Measurements from ENCODE around the gene ITGB3.
"Not testable (repeated sequence)": the region's sequence is repeated elsewhere in the genome, so short reads cannot be mapped to it uniquely, and the experiment has no call there.

The ITGB3 gene

DNA sequence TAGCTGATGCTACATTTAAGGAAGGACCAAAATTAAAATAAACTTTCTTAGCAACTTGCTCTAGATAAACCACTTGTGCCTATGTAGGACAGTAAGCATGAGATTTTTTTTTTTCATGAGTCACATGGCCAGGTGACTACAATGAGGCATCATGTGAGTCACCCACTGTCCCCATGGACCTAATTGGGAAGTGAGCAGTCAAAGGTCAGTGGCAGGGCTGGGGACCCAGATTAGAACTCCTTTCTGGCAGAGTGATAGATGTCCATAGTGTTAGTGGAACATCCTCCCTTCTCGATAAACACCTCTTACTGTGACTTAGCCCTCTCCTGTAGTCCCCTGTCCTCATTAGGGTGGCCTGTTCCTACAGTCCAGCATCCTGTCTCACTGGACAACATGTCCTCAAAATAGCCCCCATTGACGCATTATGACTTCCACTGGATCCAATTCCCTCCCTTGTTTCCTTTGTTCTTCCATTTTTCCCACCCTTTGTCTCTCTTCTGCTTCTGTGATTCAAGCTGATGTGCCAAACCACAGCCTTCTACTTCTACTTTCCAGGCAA, 12.4 kb downstream of the ITGB3 start:
- TF ChIP-seq, protein P1, sequence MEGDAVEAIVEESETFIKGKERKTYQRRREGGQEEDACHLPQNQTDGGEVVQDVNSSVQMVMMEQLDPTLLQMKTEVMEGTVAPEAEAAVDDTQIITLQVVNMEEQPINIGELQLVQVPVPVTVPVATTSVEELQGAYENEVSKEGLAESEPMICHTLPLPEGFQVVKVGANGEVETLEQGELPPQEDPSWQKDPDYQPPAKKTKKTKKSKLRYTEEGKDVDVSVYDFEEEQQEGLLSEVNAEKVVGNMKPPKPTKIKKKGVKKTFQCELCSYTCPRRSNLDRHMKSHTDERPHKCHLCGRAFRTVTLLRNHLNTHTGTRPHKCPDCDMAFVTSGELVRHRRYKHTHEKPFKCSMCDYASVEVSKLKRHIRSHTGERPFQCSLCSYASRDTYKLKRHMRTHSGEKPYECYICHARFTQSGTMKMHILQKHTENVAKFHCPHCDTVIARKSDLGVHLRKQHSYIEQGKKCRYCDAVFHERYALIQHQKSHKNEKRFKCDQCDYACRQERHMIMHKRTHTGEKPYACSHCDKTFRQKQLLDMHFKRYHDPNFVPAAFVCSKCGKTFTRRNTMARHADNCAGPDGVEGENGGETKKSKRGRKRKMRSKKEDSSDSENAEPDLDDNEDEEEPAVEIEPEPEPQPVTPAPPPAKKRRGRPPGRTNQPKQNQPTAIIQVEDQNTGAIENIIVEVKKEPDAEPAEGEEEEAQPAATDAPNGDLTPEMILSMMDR (IDR thresholded peaks at IDR 0.05; ENCODE audit: low read depth, low read length) = no peak
- H3K4me3 ChIP-seq (ENCODE audit: low read depth, low read length) = no peak overlapping the region

DNA sequence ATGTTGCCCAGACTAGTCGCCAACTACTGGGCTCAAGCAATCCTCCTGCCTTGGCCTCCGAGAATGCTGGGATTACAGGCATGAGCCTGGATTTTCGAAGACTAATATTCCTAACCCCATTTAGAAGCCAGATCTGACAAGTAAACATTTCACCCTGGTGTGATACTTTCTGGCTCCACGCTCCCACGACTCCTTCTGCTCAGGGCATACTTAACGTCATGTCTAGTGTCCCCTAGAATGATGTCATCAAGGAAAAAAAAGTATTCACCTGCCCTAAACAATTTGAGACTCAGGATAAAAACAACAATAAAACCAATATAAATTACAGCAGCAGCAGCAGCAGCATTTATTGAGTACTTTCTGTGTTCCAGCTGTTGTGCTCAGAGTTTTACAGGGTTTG, 13.2 kb downstream of the ITGB3 start:
- TF ChIP-seq, protein P1 (IDR thresholded peaks at IDR 0.05; ENCODE audit: low read depth, low read length) = no peak
- no peak overlapping the region for H3K4me3 ChIP-seq (ENCODE audit: low read depth, low read length)

DNA sequence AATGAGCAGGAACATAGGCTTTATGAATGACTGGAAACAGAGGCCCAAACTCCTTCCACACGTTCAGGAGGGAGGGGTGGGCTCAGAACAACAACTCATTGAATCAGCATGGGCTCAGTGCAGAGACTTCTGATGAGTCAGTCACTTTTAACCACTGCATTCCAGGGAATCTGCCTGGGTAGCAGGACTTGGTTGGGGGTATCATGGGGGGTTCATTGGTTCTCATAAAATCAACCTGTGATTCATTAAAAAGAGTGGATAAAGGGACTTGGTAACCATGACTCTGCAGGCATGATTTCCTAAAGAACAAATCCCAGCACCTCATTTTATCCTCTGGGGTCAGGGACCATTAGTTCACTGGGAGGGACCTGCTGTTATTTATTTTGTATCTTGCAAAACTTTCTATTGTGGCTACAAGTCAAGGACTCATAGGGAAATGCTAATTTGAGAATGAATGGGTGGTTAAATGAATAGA, 13.8 kb downstream of the ITGB3 start:
- TF ChIP-seq, protein P1 (IDR thresholded peaks at IDR 0.05; ENCODE audit: low read depth, low read length) = no peak
- no peak overlapping the region for H3K4me3 ChIP-seq (ENCODE audit: low read depth, low read length)

DNA sequence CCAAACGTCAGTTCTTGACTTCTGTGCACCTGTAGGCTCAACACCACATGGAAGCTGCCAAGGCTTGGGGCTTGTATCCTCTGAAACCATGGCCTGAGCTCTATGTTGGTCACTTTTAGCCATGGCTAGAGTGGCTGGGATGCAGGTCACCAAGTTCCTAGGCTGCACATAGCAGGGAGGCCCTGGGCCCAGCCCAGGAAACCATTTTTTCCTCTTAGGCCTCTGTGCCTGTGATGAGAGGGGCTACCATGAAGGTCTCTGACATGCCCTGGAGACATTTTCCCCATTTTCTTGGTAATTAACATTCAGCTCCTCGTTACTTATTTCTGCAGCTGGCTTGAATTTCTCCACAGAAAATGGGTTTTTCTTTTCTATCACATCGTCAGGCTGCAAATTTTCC, 15.3 kb downstream of the ITGB3 start:
- H3K4me3 ChIP-seq (ENCODE audit: low read depth, low read length) = not testable (repeated sequence)

DNA sequence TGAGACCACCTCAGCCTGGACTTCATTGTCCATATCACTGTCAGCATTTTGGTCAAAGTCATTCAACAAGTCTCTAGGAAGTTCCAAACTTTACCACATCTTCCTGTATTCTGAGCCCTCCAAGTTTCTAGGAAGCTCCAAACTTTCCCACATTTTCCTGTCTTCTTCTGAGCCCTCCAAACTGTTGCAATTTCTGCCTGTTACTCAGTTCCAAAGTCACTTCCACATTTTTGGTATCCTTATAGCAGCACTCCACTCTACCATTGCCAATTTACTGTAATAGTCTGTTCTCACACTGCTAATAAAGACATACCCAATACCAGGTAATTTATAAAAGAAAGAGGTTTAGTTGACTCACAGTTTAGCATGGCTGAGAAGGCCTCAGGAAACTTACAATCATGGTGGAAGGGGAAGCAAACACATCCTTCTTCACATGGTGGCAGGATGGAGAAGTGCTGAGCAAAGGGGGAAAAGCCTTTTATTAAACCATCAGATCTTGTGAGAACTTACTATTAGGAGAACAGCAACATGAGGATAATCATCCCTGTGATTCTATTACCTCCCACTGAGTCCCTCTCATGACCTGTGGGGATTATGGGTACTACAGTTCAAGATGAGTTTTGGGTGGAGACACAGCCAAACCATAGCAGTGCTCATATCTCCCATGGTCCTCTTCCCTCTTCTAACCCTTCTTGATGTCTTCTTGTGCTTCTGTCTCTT, 16.1 kb downstream of the ITGB3 start:
- not testable (repeated sequence) for H3K4me3 ChIP-seq (ENCODE audit: low read depth, low read length)

DNA sequence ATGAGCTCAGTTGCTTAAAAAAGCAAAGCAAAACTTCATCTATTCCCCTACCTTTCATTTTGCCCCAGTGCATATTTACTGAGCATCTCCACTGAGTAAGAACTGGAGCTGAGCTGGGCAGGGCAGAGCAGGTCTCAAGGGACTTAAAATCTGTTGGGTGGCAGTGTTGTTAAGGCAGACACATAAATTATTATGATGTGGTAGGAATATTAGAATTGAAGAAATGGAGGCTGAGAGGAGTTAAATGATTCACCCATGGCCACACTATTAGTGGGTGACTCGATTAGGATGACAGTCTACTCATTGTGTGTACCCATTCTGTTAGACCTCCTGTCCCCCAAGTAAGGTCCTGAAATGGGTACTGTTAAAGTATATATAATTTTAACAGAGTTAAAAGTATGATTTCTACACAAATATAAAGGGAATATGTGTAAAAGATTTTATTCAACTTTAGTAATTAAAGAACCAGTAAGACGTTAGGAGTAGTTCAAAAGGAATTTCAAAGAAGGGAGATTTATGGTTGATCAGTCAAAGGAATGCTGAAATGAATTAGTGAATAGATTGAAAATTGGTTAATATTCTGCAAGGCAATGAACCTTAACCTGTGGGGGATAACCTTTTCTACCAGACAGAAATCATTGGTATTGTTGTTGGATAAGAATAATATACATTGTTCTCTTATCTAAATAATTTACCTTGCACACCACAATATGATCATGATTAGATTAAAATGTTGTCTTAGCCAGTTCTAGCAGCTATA, 17.5 kb downstream of the ITGB3 start:
- TF ChIP-seq, protein P1 (IDR thresholded peaks at IDR 0.05; ENCODE audit: low read depth, low read length) = no peak
- no peak overlapping the region for H3K4me3 ChIP-seq (ENCODE audit: low read depth, low read length)

DNA sequence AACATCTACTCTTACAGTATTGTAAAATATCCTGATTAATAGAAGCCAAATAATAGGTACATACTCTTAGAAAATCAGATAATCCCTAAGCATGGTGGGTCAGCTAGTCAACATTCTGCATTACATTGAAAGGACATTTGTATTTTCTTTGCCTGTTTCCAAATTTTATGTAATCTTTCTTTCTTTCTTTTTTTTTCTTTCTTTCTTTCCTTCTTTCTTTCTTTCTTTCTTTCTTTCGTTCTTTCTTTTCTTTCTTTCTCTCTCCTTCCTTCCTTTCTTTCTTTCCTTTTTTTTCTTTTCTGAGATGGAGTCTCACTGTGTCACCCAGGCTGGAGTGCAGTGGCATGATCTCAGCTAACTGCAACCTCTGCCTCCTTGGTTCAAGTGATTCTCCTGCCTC, 18.9 kb downstream of the ITGB3 start:
- TF ChIP-seq, protein P1 (IDR thresholded peaks at IDR 0.05; ENCODE audit: low read depth, low read length) = no peak
- H3K4me3 ChIP-seq (ENCODE audit: low read depth, low read length) = no peak overlapping the region

DNA sequence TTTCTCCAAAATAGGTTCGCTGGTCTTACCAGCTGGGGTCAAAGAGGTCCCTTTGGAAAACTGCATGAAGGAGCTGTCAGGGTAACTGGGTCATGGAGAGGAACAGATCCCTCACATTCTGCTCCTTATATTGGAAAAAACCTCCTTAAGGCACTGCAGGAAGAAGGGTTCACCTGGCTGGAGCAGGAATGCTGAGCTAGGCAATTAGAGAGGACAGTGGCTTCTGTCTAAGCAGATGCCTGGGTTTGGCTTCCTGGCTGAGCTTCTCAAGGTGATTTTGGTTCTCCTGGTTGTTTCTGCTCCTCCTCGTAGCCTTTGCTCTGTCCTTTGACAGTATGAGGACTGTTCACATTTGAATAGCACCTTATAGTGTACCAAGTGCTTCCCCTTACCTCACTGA, 19.6 kb downstream of the ITGB3 start:
- TF ChIP-seq, protein P1 (IDR thresholded peaks at IDR 0.05; ENCODE audit: low read depth, low read length) = no peak
- no peak overlapping the region for H3K4me3 ChIP-seq (ENCODE audit: low read depth, low read length)

Data from WI38 (cell line).